Measurements from ENCODE around the gene TFPI2.
"Not testable (repeated sequence)": the region's sequence is repeated elsewhere in the genome, so short reads cannot be mapped to it uniquely, and the experiment has no call there.

The TFPI2 gene, protein sequence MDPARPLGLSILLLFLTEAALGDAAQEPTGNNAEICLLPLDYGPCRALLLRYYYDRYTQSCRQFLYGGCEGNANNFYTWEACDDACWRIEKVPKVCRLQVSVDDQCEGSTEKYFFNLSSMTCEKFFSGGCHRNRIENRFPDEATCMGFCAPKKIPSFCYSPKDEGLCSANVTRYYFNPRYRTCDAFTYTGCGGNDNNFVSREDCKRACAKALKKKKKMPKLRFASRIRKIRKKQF

DNA sequence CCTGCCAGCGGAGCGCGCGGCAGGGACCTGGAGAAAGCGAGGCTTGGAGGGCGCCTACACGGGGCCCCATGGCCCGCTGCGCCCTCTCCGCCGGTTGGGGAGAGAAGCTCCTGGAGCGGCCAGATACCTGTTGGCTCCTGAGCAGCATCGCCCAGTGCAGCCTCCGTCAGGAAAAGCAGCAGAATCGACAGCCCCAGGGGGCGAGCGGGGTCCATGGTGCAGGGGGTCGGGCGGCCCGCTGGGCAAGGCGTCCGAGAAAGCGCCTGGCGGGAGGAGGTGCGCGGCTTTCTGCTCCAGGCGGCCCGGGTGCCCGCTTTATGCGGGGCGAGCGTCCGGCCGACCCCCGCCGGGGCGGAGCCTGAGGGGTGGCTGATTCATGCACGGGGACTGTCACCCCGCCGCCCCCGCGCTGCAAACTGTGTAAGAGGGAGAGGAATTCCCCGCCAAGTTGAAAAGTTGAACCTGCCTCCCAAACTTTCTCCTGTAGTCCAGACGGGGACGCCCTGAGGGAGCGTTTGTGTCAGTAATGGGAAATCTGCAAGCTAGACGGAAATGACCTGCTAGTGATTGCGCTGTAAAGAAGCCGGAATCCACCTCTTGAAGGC, at the start of gene TFPI2:
TSS of gene TFPI2 (minus strand) at position 290 of the 605 bp plus-strand sequence. CDS start at position 215, 75 bp downstream.
- DNase-seq (ENCODE audit: low read depth, low spot score) = peak; percentile 42

DNA sequence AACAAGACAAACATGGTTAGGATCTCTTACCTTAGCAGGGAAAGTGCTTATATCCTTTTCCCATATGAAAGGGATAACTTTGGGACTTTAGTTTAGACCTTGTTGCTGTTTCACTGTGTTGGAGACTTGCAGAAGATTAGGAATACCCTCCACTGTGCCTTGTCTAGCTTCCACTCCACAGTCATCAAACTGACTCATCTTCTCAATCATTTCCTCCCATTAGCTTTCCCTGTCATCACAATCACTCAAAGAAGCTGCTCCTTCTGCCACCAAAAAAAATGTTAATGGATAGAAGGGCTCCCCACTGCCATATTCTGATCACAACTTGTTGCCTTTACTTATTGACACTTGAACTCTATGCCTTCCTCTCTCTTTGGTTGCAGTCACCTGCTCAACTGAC, 47.7 kb upstream of the TFPI2 start:
- no peak for DNase-seq (ENCODE audit: low read depth, low spot score)

DNA sequence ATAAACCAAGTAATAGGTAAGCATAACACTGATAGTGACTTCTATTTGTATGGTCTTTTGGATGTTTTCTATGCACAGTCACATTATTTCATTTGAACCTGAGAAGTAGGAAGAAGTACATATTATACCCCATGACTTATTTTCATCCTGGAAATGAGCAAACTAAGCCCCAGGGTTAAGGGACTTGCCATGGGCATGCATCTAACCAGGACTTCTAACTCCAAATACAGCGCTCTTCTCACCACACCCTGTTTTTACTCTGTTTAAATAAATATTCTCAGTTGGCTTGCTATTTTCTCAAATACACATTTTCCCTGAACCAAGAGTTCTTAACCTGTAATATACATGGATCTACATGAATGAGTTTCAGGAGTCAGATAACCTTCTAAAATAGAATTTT, 47.3 kb upstream of the TFPI2 start:
- no peak for DNase-seq (ENCODE audit: low read depth, low spot score)

DNA sequence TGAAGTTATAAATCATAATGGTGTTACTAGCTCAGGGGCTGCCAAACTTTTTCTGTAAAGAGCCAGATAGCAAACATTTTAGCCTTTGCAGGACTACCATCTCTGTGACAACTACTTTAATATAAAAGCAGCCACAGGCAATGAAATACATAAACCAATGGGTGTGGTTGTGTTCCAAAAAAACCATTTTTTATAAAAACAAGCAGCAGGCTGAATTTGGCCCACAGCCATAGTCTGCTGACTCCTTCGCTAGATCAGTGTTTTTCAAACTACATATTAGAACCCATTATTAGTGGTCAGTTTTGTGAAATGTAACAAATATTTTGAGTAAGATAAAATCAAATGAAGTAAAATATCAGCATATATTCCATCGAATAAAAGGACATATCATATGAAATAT, 44.5 kb upstream of the TFPI2 start:
- DNase-seq (ENCODE audit: low read depth, low spot score) = no peak

DNA sequence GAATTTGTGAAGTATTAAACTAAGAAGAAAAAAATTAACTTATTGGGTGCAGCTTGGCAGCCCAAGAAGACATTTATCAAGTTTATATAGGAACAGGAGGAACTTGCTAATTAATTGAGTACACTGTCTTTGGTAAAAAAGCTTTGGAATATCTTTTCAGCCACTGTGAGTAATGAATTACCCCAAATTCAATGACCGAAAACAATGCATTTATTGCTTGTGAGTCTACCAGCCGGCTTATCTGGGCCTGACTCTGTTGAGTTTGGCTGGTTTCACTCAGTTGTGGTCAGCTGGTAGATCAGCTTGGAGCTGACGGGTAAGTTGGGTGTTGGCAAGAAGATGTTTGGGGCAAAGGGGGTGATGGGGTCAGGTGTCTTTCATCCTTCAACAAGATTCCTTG, 42.6 kb upstream of the TFPI2 start:
- no peak for DNase-seq (ENCODE audit: low read depth, low spot score)

DNA sequence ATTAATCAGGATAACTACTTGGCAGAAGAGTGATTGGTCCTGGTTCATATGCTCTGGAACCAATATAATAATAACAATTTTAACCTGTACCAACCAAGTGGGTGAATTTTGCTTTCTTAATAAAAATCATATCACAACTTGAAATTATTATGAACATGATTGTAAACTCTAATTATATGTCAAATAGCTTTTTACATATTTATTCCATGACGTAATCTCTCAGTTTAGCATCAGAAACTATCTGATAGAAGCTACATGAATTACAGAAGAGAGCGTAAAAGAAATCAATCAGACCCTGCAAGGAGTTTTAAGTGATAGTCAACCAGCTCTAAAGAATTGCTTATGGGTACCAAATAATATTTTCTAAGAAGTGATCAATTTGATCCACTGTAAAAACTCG, 41.1 kb upstream of the TFPI2 start:
- DNase-seq (ENCODE audit: low read depth, low spot score) = no peak

DNA sequence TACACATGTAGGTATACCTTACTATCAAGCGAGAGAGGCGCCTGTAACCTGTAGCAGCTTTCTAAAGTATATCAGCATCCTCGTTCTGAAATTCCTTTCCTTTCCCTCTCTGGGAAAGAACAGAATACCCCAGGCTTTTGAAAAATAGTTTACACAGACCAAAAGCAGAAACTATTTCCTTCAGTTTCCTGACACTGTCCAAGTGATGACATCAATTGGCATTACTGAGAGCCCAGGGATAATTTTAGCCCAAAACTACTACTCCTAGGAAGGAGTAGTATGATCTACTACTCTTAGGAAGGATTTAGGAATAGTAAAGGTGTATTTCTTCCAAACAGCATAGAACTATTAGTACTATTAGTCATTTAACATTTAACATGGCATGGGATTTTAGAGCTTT, 37.0 kb upstream of the TFPI2 start:
- no peak for DNase-seq (ENCODE audit: low read depth, low spot score)

DNA sequence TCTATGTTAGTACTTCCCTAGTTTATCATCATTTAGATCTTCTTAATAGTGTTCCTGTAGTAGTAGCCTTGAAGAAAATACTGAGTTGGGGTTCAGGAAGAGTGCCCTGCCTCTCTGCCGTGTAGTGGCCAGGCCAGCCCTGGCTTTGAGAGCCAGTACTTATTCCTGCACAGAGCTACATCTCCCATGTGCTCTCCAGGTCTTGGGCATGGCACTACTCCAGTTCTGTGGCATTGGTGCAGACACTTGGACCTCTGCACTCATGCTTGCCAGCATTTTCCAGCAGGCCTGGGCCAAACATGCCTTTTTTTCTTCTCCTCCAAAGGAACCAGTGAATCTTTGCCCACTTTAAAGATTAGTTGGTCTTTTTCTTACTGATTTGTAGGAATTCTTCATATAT, 36.2 kb upstream of the TFPI2 start:
- no peak for DNase-seq (ENCODE audit: low read depth, low spot score)

DNA sequence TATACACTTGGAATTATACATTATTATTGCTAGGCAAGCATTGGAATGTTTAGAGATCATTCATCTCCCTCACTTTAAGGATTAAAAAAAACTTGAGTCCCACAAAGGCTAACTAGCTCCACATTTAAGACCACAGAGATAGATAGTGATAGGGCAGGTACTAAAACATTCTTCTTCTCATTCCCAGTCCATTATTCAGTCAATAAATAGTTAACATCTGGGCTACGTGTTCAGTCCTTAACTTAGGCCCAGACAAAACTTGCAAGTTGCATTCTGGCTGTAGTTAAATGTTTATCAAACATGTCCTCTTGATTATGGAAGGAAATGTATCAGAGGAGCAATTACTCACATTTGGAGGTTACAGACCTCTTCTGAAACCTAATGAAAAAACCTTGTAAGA, 33.4 kb upstream of the TFPI2 start:
- no peak for DNase-seq (ENCODE audit: low read depth, low spot score)

DNA sequence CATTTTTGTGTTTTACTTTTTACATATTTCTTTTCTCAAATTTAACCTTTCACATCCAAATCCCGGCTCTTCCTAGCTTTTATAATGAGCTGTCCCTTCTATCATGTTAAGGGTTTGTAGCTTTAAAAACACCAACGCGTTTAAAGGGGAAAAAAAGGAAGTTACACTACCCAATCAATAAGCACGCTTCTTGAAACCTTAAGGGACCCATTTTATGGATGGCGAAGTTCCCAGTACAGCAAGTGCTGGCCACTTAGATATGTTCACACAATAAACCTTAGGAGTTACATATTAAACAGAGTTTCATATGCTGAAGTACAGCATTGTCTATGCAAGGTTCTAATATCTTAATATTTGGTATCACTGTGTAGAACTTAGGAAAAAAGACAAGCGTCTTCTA, 32.7 kb upstream of the TFPI2 start:
- DNase-seq (ENCODE audit: low read depth, low spot score) = no peak

DNA sequence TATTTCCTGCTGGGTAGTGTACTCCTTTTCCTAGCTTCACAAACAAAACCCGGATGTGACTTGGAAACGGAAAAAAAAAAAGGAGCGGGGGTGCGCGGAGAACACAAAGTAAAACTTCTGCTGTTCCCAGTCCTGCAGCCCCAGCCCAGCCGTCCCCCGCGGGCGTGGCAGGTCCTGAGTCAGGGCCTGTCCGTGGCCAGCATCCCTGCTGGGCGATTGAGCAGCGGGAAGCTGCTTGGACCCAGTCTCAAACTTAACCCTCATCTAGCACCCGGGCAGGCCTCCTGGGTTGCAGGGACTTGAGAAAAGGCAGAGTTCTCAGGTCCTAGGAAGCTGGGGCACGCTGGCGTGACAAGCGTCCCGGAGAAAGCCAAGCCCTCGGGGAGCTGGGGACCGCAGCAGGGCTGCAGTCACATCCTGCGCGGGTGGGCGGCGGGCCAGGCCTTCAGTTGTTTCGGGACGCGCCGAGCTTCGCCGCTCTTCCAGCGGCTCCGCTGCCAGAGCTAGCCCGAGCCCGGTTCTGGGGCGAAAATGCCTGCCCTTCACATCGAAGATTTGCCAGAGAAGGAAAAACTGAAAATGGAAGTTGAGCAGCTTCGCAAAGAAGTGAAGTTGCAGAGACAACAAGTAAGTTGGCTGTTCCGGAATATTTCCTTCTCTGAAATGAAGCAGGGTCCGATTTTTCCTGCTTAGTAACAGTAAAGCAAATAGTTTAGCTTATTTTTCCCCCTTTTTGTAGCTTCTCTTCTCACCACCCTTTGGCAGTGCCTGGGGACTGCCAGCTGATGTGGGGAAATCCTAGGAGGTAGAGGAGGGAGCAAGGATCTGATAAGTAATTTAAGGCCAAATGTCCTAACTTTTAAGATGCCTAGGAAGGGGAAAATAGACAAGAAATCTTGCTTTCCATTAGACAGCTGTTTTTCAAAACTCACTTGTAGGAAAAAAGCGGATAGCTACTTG, 31.3 kb upstream of the TFPI2 start, which contains the start of gene GNG11:
TSS of gene GNG11 (plus strand) at position 129 of the 960 bp plus-strand sequence. CDS start at position 532, 403 bp downstream.
- DNase-seq (ENCODE audit: low read depth, low spot score) = peak; percentile 12

DNA sequence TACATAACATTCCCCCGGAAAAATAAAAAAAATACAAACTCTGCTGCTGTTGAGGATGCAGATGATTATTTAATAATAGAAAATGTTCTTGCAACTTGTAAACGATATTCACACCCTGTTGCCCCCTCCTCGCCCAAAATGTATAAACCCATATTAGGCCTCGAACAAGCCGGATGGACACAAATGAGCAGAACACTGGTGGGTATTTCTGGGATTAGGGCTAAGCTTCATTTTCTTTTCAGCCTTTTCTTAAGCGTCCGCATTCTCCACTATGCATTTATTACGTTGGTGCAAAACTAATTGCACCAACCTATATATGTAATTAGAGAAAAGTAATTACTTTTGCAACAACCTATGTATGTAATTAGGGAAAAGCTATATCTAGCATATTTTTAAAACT, 30.6 kb upstream of the TFPI2 start:
- no peak for DNase-seq (ENCODE audit: low read depth, low spot score)

DNA sequence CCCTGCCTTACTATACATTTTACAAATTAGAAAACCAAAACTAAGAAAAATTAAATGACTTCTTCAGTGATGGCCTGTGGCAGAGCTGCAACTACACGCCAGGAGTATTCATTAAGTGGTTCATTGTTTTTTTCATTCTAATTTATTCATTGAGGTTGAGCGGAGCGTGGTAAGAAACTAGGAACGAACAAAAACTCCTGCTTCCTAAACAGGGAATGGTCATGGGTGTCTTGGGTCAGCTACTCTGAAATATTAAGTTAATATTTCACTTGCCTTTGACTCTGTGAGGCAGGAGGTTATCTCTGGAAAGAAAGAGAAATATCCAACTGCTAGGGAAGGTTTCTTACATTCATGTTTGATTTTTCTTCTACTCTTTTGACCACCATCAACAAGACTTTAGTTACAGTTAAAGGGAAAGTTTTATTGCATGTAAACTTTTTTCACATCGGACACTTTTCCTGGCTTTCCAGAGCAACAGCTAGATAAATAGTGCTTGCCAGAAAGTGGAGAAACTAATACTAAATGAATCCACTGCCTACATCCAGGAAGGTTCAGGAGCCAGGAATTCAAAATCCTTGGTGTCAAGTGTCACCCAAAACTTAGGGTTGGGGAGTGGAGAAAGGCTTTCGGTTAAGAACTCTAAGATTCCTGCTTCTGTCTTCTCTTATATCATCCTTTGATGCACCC, 30.1 kb upstream of the TFPI2 start:
- no peak for DNase-seq (ENCODE audit: low read depth, low spot score)

DNA sequence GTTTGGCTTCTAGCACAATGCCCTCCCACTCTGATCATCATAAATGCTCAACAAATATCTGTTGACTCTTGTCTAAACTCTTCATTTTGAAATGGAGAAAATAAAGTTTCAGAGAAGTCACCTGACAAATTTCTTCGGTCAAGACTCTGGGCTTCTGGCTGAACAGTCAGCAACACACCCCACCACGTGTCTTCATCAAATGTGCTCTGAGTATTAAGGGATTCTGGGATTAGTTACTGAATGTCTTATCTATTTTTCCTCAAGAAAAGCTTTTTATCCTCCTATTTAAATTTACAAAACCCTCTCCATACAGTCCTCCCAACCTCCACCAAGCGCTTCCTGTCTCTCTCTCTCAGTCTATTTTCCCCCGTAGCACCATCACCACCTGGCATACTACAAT, 25.8 kb upstream of the TFPI2 start:
- not testable (repeated sequence) for DNase-seq (ENCODE audit: low read depth, low spot score)

DNA sequence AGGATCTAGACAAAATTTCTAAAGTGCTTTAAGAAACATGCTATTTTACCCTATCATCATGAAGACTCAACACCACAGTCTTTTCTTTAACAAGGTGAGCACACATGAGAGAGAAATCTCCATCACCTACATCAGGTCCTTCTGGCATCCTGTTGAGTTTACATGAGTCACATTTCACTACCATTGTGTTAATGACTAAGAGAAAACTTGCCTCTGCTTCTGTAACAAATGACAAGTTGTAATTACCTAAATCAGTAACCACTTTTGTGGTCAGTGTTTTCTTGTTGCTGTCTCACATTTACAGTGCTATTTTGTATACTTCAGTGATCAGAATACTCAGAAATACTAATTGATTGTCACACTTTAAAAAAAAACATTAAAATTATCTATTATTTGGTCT, 25.3 kb upstream of the TFPI2 start:
- not testable (repeated sequence) for DNase-seq (ENCODE audit: low read depth, low spot score)

DNA sequence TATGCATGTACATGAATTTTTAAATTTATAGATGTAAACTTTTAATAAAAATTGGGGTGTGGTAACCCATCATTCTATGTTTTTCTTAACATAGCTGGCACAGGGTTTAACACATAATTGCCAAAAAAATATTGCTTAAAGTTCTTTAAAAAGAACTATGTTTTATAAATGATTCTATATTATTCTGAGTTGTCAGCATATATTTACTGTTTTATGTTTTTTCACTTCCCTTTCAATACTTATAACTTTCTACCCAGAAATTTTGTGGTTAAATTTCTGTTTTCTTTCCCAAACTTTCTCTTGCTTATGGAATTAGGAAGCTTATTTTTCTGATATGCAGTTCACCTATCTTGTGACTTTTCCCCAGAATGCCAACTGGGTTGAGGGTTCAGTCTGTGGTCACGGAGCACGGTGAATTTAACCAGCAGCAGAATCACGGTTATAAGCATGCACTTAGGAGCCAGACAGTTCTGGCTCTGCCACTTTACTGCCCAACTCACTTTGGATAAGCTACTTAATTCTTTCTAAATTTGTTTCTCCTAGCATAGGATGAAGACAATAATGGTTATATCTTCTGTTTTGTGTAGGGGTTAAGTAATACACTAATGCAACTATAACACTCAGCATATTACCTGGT, 24.8 kb upstream of the TFPI2 start:
- DNase-seq (ENCODE audit: low read depth, low spot score) = not testable (repeated sequence)

DNA sequence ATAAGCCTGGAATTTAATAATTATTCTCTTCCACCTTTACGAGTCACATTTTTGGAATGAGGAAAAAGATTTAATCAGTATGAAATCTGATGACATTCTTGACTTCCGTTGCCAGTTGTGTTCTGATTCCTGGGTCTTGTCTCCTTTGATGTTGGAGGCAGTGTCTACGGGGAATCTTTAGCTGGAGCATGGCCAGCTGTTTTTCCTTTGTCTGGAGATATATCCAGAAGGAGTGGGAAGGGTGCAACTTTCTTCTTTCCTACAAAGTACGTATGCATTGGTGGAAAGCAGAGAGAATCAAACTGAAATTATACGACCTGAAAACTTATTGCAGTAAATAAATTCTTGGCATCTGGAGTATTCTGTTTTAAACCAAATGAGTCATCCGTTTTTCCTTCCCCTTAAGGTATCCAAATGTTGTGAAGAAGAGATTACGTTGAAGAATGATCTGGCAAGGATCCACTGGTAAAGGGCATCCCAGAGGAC, 24.1 kb upstream of the TFPI2 start:
- no peak for DNase-seq (ENCODE audit: low read depth, low spot score)

DNA sequence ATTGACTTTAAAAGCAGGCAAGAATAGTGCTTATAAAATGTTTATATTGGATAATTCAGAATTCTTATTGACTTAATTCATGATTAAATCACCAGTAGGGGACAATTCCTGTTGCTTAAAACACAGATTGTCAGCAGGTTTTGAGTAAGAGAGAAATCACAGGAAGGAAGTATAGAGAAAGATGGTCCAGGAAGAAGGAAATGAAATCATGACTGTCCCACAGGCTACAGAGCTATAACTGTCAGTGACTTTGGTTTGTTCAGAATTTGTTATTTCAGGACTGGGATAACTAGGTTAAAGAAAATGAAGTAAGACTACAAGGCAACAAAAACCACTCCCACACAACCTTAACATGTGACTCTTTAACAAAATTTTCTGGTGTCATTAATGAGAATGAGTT, 22.6 kb upstream of the TFPI2 start:
- DNase-seq (ENCODE audit: low read depth, low spot score) = no peak

DNA sequence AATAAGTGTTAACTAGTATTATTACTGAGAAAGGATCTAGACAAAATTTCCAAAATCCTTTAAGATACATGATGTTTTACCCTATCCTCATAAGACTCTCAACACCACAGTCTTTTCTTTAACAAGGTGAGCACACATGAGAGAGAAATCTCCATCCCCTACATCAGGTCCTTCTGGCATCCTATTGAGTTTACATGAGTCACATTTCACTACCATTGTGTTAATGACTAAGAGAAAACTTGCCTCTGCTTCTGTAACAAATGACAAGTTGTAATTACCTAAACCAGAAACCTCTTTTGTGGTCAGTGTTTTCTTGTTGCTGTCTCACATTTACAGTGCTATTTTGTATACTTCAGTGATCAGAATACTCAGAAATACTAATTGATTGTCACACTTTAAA, 21.1 kb upstream of the TFPI2 start:
- DNase-seq (ENCODE audit: low read depth, low spot score) = not testable (repeated sequence)

DNA sequence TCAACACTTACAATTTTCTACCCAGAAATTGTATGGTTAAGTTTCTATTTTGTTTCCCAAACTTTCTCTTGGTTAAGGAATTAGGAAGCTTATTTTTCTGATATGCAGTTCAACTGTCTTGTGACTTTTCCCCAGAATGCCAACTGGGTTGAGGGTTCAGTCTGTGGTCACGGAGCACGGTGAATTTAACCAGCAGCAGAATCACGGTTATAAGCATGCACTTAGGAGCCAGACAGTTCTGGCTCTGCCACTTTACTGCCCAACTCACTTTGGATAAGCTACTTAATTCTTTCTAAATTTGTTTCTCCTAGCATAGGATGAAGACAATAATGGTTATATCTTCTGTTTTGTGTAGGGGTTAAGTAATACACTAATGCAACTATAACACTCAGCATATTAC, 20.7 kb upstream of the TFPI2 start:
- not testable (repeated sequence) for DNase-seq (ENCODE audit: low read depth, low spot score)

All from iPS DF 19.7 (cell line).